Measurements from ENCODE around the gene MKS1.

DNA sequence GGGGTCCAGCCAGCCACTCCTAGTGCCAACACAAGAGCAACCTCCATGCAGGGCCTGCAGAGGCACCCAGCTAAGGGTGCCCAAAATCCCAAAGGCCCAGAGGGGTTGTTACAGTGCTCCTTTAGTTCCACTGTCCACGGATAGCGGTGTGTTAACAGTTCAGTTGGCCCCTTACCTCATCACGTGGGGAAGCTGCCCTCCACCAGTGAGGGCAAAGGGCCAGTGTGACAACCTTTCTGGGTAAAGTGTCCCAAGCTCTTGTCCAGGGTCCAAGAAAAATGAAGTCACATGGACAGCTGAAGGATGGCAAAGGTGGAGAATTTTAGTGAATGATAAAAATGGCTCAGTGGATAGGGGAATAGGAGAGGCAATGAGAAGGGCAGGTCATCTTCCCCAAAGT, 8.7 kb upstream of the MKS1 start:
- TF ChIP-seq RAD21 (conservative IDR thresholded peaks at IDR 0.05 in 1 of 2, IDR thresholded peaks at IDR 0.05 in 1 of 2) (no peak), JUN (IDR thresholded peaks at IDR 0.05) (no peak), EP300 (IDR thresholded peaks at IDR 0.05) (no peak), PHF8 (IDR thresholded peaks at IDR 0.05; ENCODE audit: borderline replicate concordance, low read depth) (no peak), BHLHE40 (IDR thresholded peaks at IDR 0.05; ENCODE audit: low read depth, low read length) (no peak), CHD2 (IDR thresholded peaks at IDR 0.05; ENCODE audit: low read length, partially characterized antibody) (no peak)
- TF ChIP-seq, protein P1, sequence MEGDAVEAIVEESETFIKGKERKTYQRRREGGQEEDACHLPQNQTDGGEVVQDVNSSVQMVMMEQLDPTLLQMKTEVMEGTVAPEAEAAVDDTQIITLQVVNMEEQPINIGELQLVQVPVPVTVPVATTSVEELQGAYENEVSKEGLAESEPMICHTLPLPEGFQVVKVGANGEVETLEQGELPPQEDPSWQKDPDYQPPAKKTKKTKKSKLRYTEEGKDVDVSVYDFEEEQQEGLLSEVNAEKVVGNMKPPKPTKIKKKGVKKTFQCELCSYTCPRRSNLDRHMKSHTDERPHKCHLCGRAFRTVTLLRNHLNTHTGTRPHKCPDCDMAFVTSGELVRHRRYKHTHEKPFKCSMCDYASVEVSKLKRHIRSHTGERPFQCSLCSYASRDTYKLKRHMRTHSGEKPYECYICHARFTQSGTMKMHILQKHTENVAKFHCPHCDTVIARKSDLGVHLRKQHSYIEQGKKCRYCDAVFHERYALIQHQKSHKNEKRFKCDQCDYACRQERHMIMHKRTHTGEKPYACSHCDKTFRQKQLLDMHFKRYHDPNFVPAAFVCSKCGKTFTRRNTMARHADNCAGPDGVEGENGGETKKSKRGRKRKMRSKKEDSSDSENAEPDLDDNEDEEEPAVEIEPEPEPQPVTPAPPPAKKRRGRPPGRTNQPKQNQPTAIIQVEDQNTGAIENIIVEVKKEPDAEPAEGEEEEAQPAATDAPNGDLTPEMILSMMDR (IDR thresholded peaks at IDR 0.05), result no peak
